ENCODE measurements around the gene EPN2. TPM values are rescaled to one million over a fixed set of nuclear protein-coding genes. Genes with fewer than 3 reads are reported as not detected.

The EPN2 gene
- total and polyA plus RNA-seq, 3 donors from 2014 or later = 60.0 to 66.5 (median 61.1) TPM

- TF ChIP-seq, protein P1, sequence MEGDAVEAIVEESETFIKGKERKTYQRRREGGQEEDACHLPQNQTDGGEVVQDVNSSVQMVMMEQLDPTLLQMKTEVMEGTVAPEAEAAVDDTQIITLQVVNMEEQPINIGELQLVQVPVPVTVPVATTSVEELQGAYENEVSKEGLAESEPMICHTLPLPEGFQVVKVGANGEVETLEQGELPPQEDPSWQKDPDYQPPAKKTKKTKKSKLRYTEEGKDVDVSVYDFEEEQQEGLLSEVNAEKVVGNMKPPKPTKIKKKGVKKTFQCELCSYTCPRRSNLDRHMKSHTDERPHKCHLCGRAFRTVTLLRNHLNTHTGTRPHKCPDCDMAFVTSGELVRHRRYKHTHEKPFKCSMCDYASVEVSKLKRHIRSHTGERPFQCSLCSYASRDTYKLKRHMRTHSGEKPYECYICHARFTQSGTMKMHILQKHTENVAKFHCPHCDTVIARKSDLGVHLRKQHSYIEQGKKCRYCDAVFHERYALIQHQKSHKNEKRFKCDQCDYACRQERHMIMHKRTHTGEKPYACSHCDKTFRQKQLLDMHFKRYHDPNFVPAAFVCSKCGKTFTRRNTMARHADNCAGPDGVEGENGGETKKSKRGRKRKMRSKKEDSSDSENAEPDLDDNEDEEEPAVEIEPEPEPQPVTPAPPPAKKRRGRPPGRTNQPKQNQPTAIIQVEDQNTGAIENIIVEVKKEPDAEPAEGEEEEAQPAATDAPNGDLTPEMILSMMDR (IDR thresholded peaks at IDR 0.05) = no peak
- no peak for TF ChIP-seq POLR2A (IDR thresholded peaks at IDR 0.05)
- no peaks in the 10 kb centered on the region for H3K27me3 ChIP-seq
- 66 to 71% methylated on average over 8 of the region's 8 CpGs for WGBS, 2 donors
- no peak for DNase-seq
- H3K4me3 ChIP-seq = no peak overlapping the region
- no peaks in the 10 kb centered on the region for H3K36me3 ChIP-seq (ENCODE audit: low read depth, missing control alignments)
- H3K9me3 ChIP-seq = no peaks in the 10 kb centered on the region
- H3K4me1 ChIP-seq = peaks cover 22% of the 10 kb centered on the region
- intact Hi-C loops (cut with DNase I; ENCODE audit: low total_unique reads) = no loop called here
- H3K27ac ChIP-seq = peak overlapping the region; percentile 68 to 76
Measured at GRCh38 chr17:19262650-19263631, 25.8 kb downstream of the EPN2 start.

- H3K27me3 ChIP-seq = no peaks in the 10 kb centered on the region
- peak overlapping the region; percentile 68 to 76 for H3K27ac ChIP-seq
- H3K4me1 ChIP-seq = peaks cover 23% of the 10 kb centered on the region
- WGBS, 2 donors = 59 to 65% methylated on average over 4 of the region's 4 CpGs
- no peaks in the 10 kb centered on the region for H3K36me3 ChIP-seq (ENCODE audit: low read depth, missing control alignments)
- intact Hi-C loops (cut with DNase I; ENCODE audit: low total_unique reads) = no loop called here
- H3K9me3 ChIP-seq = no peaks in the 10 kb centered on the region
- peak; percentile 35 for DNase-seq
- no peak overlapping the region for H3K4me3 ChIP-seq
- no peak for TF ChIP-seq POLR2A (IDR thresholded peaks at IDR 0.05)
- TF ChIP-seq, protein P1 (IDR thresholded peaks at IDR 0.05) = no peak
Measured at GRCh38 chr17:19263641-19264051, 26.5 kb downstream of the EPN2 start.

- Histone ChIP-seq H3K9me3 (no peaks in the 10 kb centered on the region), H3K27ac (peak overlapping the region; percentile 68 to 76), H3K27me3 (no peaks in the 10 kb centered on the region), H3K36me3 (ENCODE audit: low read depth, missing control alignments) (no peaks in the 10 kb centered on the region), H3K4me3 (no peak overlapping the region), H3K4me1 (peaks cover 28% of the 10 kb centered on the region)
- no peak for DNase-seq
- WGBS, 2 donors = 55 to 65% methylated on average over 3 of the region's 3 CpGs
- intact Hi-C loops (cut with DNase I; ENCODE audit: low total_unique reads) = no loop called here
- TF ChIP-seq POLR2A (IDR thresholded peaks at IDR 0.05) = no peak
- TF ChIP-seq, protein P1 (IDR thresholded peaks at IDR 0.05) = no peak
Measured at GRCh38 chr17:19264268-19264667, 27.1 kb downstream of the EPN2 start.

DNA sequence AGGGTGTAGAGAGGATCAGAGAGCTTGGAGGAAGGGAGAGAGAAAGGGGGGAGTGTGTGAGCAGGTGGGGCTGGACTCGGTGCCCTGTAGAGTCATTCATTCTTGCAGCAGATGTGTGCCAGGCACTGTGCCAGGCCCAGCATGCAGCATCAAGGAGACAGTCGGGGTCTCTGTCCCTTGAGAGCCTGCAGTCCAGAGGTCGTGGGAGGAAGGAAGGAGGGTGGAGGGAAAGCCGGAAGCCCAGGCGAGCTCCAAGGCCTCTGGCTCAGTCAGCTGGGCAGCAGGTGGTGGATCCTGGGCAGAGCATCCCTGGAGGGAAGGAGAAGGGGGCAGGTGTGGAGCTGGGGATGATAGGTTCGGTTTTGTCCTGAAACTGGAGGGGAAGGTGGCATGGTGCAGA, 27.5 kb downstream of the EPN2 start:
- peaks cover 32% of the 10 kb centered on the region for H3K4me1 ChIP-seq
- intact Hi-C loops (cut with DNase I; ENCODE audit: low total_unique reads) = no loop called here
- H3K9me3 ChIP-seq = no peaks in the 10 kb centered on the region
- H3K4me3 ChIP-seq = no peak overlapping the region
- no peak for DNase-seq
- H3K27ac ChIP-seq = peak overlapping the region in 1 of 2 donors; percentile 76
- 35 to 50% methylated on average over 6 of the region's 6 CpGs for WGBS, 2 donors
- no peaks in the 10 kb centered on the region for H3K36me3 ChIP-seq (ENCODE audit: low read depth, missing control alignments)
- no peaks in the 10 kb centered on the region for H3K27me3 ChIP-seq
- TF ChIP-seq, protein P1 (IDR thresholded peaks at IDR 0.05) = no peak
- no peak for TF ChIP-seq POLR2A (IDR thresholded peaks at IDR 0.05)

Measured in testis (tissue), 3 donors.